ENCODE results near the gene AMBP.

DNA sequence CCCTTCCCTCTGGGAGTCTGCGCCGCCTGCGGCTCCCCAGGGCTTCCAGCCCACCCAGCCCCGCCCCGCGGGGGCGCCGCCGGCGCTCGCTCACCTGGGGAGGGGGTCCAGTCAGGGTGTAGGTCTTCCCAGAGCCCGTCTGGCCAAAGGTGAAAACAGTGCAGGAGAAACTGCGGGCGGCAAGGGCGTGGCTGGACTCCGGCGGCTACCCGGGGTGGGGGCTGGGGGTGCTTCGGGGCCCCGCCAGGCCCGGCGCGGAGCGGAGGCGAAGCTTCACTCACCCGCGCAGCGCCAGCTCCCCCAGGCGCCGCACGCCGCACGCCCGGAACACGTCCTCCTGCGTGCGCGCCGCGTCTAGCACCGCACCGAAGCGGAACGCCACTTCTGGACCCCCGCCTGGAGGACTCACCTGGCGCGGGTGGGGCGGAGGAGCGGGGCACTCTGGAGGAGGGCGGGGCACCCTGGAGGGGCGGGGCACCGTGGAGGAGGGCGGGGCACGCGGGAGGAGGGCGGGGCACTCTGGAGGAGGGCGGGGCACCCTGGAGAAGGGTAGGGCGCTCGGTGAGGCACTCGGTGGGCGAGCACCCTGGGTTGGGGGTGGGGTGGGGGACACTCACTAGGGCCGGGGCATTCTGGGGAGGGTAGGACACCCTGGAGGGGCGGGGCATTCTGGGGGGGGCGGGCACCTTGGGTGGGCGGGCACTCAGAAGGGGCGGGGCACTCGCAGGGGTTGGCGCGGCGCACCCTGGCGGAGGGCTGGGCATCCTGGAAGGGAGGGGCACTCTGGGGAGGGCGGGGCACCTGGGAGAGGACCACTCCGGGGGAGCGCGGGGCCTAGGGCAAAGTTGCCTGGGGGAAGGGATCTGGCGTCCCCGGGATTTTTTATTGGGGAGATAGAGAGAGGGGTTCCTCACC lies 20.2 kb upstream of the AMBP start:
- TF ChIP-seq, protein P1, sequence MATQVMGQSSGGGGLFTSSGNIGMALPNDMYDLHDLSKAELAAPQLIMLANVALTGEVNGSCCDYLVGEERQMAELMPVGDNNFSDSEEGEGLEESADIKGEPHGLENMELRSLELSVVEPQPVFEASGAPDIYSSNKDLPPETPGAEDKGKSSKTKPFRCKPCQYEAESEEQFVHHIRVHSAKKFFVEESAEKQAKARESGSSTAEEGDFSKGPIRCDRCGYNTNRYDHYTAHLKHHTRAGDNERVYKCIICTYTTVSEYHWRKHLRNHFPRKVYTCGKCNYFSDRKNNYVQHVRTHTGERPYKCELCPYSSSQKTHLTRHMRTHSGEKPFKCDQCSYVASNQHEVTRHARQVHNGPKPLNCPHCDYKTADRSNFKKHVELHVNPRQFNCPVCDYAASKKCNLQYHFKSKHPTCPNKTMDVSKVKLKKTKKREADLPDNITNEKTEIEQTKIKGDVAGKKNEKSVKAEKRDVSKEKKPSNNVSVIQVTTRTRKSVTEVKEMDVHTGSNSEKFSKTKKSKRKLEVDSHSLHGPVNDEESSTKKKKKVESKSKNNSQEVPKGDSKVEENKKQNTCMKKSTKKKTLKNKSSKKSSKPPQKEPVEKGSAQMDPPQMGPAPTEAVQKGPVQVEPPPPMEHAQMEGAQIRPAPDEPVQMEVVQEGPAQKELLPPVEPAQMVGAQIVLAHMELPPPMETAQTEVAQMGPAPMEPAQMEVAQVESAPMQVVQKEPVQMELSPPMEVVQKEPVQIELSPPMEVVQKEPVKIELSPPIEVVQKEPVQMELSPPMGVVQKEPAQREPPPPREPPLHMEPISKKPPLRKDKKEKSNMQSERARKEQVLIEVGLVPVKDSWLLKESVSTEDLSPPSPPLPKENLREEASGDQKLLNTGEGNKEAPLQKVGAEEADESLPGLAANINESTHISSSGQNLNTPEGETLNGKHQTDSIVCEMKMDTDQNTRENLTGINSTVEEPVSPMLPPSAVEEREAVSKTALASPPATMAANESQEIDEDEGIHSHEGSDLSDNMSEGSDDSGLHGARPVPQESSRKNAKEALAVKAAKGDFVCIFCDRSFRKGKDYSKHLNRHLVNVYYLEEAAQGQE (IDR thresholded peaks at IDR 0.05; ENCODE audit: low read depth), result no peak
- no peak for TF ChIP-seq EP300 (IDR thresholded peaks at IDR 0.05; ENCODE audit: borderline replicate concordance)
- no peak for TF ChIP-seq CREB1 (IDR thresholded peaks at IDR 0.05; ENCODE audit: low read depth)

Measured in Ishikawa (cell line).